GM21381 (cell line): ENCODE measurements around the gene GCC2.
A peak's percentile ranks its signal among the peaks of the same experiment; 100 is the strongest.
"Not testable (repeated sequence)": the region's sequence is repeated elsewhere in the genome, so short reads cannot be mapped to it uniquely, and the experiment has no call there.

Source experiments
- ATAC-seq: cut with Tn5 transposase; IDR thresholded peaks from one replicate; pipeline ENCODE4 v1.9.1; 2021; ENCODE audit warnings: mild to moderate bottlenecking, moderate library complexity; ENCODE audit not compliant: unreplicated experiment

Gene GCC2

DNA sequence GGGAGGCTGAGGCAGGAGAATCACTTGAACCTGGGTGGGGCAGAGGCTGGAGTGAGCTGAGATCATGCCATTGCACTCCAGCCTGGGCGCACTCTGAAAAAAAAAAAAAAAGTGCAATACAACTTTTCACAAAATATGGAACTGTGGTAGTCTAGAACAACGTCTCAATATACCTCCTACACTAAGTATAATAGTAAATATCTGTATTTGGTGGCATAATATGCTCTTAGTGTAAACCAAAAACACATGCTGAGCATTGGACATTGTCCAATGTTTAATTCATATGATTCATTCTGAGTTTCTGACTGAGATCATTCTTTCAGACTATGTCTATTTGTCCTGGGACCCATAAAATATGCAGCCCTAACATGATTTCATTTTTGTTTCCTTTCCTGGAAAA is 65.5 kb downstream of the GCC2 start:
- not testable (repeated sequence) for ATAC-seq

DNA sequence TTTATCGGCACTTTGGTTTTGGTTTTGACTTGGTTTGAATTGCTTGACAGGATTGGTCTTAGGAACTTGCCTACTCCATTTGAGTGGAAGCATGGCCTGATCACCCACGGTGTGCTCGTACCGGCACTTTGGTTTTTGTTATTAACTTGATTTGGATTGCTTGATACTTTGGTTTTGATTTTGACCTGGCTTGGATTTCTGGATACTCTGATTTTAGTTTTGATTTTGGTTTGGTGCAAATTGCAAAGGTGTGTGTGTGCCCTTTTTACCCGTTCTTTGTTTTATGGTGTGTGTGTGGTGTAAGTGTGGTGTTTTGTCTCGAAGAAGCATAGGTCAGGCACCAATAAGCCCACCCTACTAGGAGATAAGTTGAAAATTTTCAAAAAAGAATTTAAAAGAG is 75.7 kb downstream of the GCC2 start:
- not testable (repeated sequence) for ATAC-seq

DNA sequence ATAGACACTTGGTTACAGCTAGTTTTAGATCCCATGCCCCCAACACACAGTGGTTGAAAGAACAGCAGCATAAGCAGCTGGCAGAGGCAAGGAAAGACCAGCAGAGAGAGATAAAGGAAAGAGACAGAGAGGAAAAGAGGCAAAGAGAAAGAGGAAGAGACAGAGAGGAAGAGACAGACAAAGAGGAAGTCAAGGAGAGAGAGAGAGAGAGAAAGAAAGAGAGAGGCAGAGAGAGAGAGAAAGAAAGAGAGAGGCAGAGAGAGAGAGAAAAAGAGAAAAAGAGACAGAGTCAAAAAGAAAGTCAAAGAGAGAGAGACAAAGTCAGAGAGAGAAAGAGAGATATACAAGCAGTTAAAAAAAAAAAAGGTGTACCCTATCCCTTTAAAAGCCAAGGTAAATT is 76.3 kb downstream of the GCC2 start:
- not testable (repeated sequence) for ATAC-seq

DNA sequence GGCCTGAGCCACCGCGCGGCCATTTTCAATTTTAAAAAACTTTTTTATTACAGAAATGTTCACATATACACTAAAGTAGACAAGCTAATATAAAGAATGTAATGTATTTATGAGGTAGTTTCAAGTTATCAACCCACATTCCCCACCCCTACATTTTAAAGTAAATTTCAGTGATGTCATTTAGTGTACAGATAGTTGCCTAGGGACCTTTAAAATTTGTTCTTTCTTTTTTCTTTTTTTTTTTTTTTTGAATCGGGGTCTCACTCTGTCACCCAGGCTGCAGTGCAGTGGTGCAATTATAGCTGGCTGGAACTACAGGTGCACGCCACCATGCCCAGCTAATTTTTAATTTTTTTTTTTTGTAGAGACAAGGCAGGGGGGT is 82.7 kb downstream of the GCC2 start:
- ATAC-seq: no peak

DNA sequence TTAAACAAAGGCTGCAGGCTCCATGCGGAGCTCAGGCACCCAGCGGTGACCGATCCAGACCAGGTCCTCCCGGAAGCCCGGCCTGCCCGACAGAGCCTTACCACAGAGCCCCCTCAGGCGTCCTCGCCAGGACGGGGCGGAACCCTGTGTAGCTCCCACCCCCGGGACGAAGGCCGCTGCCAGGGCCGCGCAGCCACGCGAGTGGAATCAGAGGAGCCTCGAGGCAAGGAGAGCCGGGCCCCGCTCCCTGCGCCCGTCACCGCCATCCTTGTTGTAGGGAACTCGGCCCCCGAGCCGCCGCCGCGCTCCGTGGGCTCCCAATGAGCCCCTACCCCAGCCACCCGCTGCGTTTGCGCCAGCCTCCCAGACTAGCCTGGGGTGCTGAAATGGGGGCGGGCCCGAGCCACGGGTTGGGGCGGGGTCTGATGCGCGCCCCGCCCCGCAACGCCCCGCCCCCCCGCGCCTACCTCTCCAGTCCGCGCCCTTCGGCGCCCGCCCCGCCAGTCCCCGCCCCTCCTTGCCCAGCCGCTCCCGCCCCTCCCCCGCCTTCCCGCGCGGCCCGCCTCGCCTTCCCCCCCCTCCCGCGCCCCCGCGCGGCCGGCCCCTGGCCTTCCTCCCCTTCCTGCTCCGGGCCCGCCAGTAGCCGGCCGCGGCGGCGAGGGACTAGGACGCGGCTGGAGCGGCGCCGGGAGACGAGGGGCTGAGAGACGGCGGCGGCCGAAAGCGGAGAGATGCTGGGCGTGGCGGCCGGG is 85.0 kb downstream of the GCC2 start, which contains the start of gene LIMS1:
LIMS1 (plus strand) TSS at position 639 of the 752 bp plus-strand sequence; CDS start at position 732, 93 bp downstream.
- peak; percentile 83 for ATAC-seq

DNA sequence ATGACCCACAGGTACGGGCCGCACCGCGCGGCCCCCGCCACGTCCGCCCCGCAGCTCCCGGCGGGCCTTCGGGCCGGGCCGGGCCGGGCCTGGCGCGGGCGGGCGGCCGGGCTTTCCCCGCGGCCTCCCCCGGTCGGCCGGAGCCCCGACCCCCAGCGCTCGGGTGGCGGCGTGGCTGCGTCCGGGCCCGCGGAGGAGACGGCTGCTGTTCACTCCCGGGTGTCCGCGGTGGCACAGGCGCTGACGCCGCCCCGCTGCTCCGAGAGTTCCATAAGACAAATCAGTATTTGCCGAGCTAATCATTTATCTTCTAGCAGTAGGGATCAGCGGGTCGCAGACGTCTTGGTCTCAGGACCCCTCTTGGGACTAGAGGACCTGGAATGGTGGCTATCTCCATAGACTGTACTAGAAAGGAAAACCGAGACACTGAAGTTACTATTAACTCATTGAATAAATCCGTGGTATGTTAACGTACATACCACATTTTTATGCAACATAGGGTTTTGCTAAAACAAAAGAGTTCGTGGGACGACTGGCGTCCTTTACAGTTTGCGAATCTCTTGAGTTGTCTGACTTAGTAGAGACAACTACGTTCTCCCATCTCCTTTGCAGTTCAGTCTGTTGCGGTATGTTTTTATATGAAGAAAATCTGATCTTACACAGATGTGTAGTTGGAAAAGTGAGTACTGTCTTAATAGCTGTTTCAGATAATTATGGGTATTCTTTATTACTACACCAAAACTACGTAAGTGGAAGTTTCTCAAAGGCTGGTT is 85.8 kb downstream of the GCC2 start:
- peak; percentile 34 for ATAC-seq

DNA sequence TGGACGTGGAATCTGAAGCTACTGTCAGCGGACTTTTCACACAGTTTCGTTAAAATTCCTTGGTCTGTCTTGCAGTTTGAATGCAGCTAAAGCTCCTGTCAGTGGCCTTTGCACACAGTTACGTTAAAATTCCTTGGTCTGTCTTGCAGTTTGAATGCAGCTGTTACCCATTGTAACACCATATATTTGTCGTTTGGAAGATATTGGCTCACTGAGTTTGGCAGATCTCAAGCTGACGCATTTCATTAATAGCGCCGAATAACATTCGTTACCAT is 86.3 kb downstream of the GCC2 start:
- ATAC-seq: no peak

DNA sequence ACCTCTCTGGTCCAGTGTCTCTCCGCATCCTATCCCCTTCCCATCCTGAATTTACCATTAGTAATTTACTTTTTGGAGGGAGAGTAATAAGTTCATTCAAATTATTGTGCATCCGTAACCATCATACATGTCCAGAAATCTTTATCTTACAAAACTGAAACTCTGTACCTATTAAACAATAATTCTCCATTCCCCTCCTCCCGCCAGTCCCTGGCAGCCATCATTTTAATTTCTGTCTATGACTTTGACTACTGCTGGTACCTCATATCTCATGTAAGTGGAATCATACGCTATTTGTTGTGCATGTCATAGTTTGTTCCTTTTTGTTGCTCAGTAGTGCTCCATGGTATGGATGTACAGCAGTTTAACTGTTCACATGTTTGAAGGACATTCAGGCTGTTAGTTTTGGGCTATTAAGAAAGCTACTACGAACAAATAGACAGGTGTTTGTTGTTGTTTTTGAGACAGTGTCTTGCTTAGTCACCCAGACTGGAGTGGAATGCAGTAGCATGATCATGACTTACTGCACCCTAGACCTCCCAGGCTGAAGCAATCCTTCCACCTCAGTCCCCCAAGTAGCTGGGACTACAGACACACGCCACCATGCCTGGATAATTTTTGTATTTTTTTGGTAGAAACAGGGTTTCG is 87.3 kb downstream of the GCC2 start:
- ATAC-seq: no peak

DNA sequence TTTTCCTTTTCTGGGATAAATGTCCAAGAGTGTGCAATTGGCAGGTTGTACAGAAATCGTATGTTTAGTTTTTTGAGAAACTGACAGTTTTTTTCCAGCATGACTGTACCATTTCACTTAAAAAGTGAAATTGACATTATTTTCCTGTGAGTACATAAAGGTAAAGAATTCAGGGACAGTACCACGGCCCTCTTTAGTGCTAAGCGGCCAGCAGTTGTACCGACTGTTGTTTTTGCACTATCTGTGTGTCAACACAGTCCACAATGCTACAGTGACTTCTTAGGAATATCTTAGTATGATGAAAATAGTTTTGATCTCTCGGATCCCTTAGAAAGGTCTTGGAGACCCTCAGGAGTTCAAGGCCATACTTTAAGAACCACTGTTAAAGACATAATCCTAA is 87.9 kb downstream of the GCC2 start:
- ATAC-seq: no peak

DNA sequence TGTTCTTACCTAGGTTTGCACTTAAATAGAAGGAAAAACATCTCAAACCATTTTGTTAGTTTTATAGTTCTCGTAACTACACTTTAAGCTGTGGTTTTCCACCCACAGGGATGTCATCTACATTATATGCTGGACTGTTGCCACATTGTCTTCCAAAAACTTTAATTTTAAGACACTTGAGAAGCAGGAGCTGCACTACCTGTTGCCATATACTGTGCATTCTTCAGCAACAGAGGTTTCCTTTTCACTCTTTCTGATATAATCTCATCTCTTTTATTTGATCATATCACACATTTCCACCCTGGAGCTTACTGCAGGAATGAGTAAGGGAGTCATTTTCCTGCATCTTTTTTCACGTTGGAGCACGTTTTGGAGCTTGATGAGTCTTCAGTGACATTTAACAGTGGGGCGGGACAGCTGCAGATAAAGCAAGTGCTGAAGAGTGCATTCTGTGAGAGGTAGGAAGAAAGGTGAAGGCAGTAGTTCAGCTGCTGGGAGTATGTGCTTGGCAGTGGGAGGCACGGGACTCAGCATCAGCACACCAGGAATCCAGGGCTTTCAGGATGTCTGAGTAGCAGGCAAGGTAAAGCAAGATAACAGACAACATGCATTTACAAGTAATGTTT is 89.1 kb downstream of the GCC2 start:
- ATAC-seq: no peak

DNA sequence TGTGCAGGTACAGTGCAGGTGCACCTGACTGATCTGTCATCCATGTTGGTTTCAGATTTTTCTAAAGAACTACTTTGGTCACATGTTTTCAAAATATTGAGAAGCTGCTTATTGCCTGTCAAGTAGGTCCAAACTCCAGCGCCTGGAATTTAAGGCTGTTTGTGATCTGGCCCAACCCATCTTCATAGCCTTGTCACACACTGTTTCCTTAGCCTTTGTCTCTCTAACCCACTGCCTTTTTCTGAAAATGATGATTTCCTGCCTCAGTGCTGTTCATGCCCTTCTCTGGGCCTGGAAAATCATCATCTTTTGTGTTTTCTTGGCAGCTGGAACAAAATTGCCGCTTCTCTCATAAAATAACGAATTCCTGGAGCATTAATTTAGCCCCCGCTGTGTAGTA is 92.4 kb downstream of the GCC2 start:
- no peak for ATAC-seq

DNA sequence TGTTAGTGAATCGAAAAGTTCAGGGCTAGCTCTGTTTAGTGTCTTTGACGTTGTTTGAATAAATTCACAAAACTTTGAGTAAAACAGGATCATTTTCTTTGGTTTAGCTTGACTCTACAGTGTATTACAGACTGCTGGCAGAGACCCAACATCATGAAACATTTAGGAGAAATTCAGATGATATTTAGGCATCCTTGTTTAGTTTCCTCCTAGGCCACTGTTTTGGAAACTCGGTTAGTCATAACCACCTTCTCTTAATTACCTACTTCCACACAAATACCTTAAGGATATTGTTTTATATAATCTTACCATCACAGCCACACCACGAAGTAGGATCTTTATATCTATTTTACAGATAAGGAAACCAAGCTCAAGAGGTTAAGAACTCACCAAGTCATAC is 93.1 kb downstream of the GCC2 start:
- ATAC-seq: no peak

DNA sequence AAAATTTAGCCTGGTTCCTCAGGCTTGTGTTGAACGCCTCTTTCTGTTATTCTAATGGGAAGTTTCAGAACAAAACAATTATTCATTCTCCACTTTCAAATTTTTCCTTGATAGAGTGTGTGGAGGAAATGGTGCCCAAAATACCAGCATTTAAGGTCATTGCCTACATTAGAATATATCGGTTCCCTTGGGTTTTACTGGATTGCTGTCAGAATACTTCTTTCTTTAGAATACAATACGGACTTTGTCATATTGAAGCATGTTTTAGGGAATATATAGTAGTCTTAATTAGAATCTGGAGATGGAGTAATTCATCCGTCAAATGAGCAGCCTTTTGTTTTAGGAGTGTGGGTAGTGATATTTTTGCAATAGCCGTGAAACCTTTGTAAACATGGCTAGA is 98.6 kb downstream of the GCC2 start:
- no peak for ATAC-seq

DNA sequence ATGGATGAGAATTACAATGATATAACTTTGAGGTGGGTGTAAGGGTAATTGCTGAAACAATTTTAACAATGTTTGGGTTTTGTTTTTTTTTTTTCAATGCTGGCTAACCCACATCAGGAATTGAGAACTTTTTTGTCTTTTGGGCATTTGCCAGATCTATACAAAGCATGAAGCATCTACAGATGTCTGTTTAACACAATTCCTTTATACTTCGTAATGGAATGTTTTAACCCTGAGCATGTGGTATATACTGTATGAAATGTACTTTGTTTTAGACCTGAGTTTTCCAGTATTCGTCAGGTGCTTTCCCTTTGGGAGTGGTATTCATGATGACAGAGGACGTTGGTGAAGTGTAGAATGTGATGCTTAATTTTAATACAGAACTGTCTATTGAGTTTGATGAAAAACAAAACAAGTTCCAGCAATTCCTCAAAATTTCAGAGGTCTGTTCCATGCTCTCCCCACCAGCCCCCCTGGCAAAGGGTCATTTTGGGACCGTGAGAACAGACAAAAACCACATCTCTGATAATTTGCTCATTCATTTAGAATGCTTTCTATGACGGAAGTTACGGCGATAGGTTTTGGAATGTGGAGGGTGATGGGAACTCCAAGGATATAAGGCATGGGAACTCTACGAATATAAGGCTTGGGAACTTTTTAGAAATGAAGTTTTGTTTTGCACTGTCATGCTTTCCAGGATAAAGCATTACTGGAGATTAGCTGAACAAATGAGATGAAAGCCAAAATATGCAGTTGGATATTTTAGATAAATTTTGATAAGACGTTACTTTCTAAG is 99.4 kb downstream of the GCC2 start:
- no peak for ATAC-seq

DNA sequence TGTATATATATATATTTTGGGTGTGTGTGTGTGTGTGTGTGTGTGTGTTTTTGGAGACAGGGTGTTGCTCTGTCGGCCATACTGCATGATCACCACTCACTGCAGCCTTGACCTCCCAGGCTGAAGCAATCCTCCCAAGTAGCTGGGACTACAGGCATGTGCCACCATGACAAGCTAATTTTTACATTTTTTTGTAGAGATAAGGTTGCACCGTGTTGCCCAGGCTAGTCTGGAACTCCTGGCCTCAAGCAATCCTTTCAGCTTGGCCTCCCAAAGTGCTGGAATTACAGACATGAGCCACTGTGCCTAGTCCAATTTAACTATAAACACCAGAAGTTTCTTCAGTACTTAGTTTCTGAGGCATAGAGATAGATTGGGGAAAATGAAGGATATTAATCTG is 103.6 kb downstream of the GCC2 start:
- ATAC-seq: no peak

DNA sequence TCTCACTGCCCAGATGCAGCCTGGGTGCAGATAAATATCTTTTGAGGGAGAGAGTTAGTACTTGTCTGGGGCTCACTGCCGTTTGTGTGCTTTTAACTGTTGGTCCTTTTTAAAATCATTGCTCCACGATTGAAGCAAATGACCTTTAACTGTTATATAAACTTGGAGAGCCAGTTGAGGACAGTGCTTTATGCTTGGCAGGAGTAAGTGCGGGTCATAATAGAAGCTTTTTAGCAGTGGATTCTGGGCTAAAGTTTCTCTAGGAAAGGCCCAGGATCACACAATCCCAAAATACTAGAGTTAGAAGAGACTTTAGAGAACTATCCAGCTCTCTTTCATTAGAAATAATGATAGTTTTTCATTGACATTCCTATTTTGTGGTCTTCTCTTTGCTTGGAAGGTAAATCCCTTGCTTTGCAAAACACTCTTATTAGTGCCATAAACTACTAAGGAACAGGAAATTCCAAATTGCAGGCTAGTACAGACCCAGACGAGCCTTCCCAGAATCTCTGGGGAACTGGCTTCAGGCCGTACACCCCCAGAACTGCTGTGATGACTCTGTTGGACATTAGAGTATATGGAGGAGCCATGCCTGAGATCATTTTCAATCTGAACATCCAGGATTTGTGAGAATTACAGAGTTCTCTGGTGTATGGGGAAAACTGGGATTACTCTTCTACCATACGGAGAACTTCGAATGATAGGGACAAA is 104.4 kb downstream of the GCC2 start:
- no peak for ATAC-seq

DNA sequence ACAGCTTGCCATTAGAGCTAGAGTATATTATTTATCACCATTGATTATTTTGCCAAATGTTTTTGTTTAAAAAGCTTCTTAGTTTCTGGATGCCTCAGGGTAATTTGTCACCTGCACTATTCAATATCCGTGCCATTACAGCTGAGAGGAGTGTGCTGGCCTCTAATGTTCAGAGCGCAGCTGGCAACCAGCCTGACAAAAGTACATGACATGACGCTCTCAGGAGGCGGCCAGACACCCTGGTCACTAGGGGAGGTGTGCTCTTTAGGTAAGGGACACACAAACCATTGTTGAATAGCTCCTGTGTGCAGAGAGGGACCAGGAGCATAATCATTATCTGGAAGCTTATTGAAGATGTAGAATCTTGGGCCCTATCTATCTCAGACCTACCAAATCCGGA is 105.5 kb downstream of the GCC2 start:
- no peak for ATAC-seq

DNA sequence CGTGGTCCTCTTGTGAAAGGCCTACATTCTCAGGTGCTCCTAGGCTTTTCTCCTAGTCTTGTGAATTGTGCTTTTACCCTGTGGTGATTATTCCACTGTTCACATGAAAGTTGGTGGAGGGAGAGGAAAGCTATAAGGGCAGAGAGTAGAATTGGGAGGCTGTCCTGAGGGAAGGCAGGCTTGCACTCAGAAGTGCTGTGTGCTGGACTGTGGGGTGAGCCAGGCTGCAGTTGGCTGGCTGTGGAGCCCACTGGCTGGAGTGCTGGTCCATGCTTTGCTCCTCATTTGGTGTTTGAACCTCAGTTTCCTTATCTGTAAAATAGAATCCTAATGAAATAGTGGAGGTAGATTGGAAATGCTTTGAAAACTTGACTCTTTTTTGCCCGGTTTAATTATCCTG is 106.6 kb downstream of the GCC2 start:
- ATAC-seq: no peak

DNA sequence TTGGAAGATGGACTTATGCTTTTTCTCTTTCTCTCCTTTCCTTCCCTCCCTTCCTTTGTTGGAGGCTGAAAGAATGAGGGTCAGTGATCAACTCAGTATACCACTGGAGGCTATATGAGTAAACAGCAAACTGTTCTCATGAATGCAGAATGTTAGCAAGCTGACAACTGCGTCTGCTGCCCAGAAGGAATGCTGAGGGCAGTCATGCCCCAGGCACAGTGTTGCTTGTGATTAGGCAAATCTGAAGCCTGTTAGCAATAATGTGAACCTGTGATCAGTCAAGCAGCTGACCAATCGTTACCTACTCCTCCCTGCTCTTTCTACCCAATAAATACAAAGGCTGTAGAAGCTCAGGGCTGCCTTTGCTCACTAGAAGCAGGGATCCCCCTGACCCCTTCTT is 107.6 kb downstream of the GCC2 start:
- ATAC-seq: not testable (repeated sequence)
